B cell (primary cell): ENCODE measurements around the gene CCDC38. TPM values are rescaled to one million over a fixed set of nuclear protein-coding genes. Genes with fewer than 3 reads are reported as not detected.

Experiments
- ATAC-seq: fragments of 200-7000 bp; cut with Tn5 transposase; one replicate; pipeline ENCODE4 v1.10.0; 2021; ENCODE audit warnings: low read depth, mild to moderate bottlenecking, moderate number of reproducible peaks, moderate library complexity
- CTCF ChIA-PET: fragments of 350-600 bp; sonication (Branson Sonifier 250); formaldehyde crosslinking; loops from one replicate; lab custom pipeline; 2021; ENCODE audit warnings: antibody characterized with exemption, inconsistent platforms; lab: Charles Lee
- POLR2A ChIA-PET: fragments of 350-600 bp; sonication (Branson Sonifier 250); formaldehyde crosslinking; loops from one replicate; lab custom pipeline; 2021; ENCODE audit warnings: antibody characterized with exemption; lab: Charles Lee
- DNase-seq: peaks from one replicate; pipeline ENCODE4 v3.0.0; 2013
- H2AFZ ChIP-seq: 2 replicates; pipeline ENCODE4 v1.6.1; 2012; ENCODE audit warnings: mild to moderate bottlenecking, low read depth, low read length; ENCODE audit not compliant: insufficient read depth, poor library complexity, severe bottlenecking
- H3K27ac ChIP-seq, 2 donors: 1 replicate in 1 of 2; 2 replicates in 1 of 2; pipeline ENCODE4 v1.5.1; 2012 to 2013; ENCODE audit warnings: low read length in 2 of 2, mild to moderate bottlenecking in 2 of 2, moderate library complexity in 1 of 2
- H3K27me3 ChIP-seq, 4 experiments: fragments of 200-600 bp in 1 of 4; sonication (generic) in 1 of 4; replicated peaks in 1 of 4; 1 replicate in 2 of 4; 2 replicates in 2 of 4; pipeline versions ENCODE4 v1.6.1 to v1.7.0; 2013 to 2016; ENCODE audit warnings: low read length in 3 of 4, mild to moderate bottlenecking in 2 of 4, mixed read lengths in 1 of 4, moderate library complexity in 1 of 4; ENCODE audit not compliant: insufficient read depth in 4 of 4, control insufficient read depth in 3 of 4; ENCODE audit errors: control extremely low read depth in 1 of 4
- H3K36me3 ChIP-seq, 2 experiments: replicated peaks in 1 of 2; 1 replicate in 1 of 2; 2 replicates in 1 of 2; pipeline versions ENCODE4 v1.6.1 to v1.7.1; 2013; ENCODE audit warnings: low read length in 1 of 2; ENCODE audit not compliant: insufficient read depth in 2 of 2, control insufficient read depth in 1 of 2; ENCODE audit errors: control extremely low read depth in 1 of 2, extremely low read depth in 1 of 2
- H3K4me1 ChIP-seq, 2 donors: fragments of 200-600 bp in 1 of 2; sonication (generic) in 1 of 2; 1 replicate in 1 of 2; 2 replicates in 1 of 2; pipeline versions ENCODE4 v1.5.1 to v1.6.1; 2013 to 2017; ENCODE audit warnings: low read length in 2 of 2; ENCODE audit not compliant: control insufficient read depth in 2 of 2, insufficient read depth in 2 of 2
- H3K4me2 ChIP-seq: replicated peaks from 2 replicates; pipeline ENCODE3; 2012; ENCODE audit warnings: mild to moderate bottlenecking, low read depth, low read length; ENCODE audit not compliant: poor library complexity, severe bottlenecking
- H3K4me3 ChIP-seq, 5 experiments: fragments of 200-600 bp in 1 of 5; sonication (generic) in 1 of 5; 1 replicate in 3 of 5; 2 replicates in 2 of 5; pipeline versions ENCODE4 v1.5.1 to v1.7.0; 2011 to 2016; ENCODE audit warnings: low read length in 4 of 5, mild to moderate bottlenecking in 4 of 5, low read depth in 2 of 5, control low read depth in 1 of 5, moderate library complexity in 1 of 5; ENCODE audit not compliant: insufficient read depth in 1 of 5; ENCODE audit errors: control extremely low read depth in 1 of 5, extremely low read depth in 1 of 5
- H3K79me2 ChIP-seq: fragments of 200-600 bp; sonication (generic); one replicate; pipeline ENCODE4 v1.6.0; 2016; ENCODE audit warnings: low read length; ENCODE audit not compliant: control insufficient read depth, insufficient read depth
- H3K9ac ChIP-seq: fragments of 200-600 bp; sonication (generic); 2 replicates; pipeline ENCODE4 v1.6.1; 2017; ENCODE audit warnings: mild to moderate bottlenecking, low read length, moderate library complexity
- H3K9me3 ChIP-seq, 3 donors: one replicate each; pipeline versions ENCODE4 v1.6.1 to v1.7.1; 2013; ENCODE audit warnings: low read length in 2 of 3; ENCODE audit not compliant: control insufficient read depth in 2 of 3, insufficient read depth in 1 of 3; ENCODE audit errors: control extremely low read depth in 1 of 3
- H4K20me1 ChIP-seq: 2 replicates; pipeline ENCODE4 v1.6.0; 2012; ENCODE audit warnings: mild to moderate bottlenecking, low read length; ENCODE audit not compliant: insufficient read depth, control insufficient read depth, poor library complexity, severe bottlenecking
- H3K27ac Mint-ChIP-seq: one replicate; pipeline ENCODE4 v1.8.0; 2021; ENCODE audit warnings: mixed read lengths
- H3K27me3 Mint-ChIP-seq: one replicate; pipeline ENCODE4 v1.8.0; 2021; ENCODE audit warnings: mixed read lengths
- H3K4me1 Mint-ChIP-seq: one replicate; pipeline ENCODE4 v1.8.0; 2021; ENCODE audit warnings: mixed read lengths
- H3K4me3 Mint-ChIP-seq: one replicate; pipeline ENCODE4 v1.8.0; 2021; ENCODE audit warnings: mixed read lengths
- H3K9me3 Mint-ChIP-seq: one replicate; pipeline ENCODE4 v1.8.0; 2022; ENCODE audit warnings: mixed read lengths; ENCODE audit not compliant: insufficient read depth
- CTCF ChIP-seq: fragments of 200-600 bp; IDR thresholded peaks from one replicate; pipeline ENCODE4 v1.8.0; 2022; ENCODE audit warnings: antibody characterized with exemption, mild to moderate bottlenecking
- EZH2 ChIP-seq: IDR thresholded peaks from 2 replicates; pipeline ENCODE4 v1.6.1; 2012; ENCODE audit warnings: borderline replicate concordance, low read depth, mild to moderate bottlenecking, moderate library complexity, low read length; ENCODE audit not compliant: insufficient read depth, poor library complexity, severe bottlenecking
- WGBS: methylation state at CpG from one replicate; pipeline ENCODE4 v1.1.5; 2013; ENCODE audit warnings: missing lambda C conversion rate; ENCODE audit not compliant: insufficient coverage; 5-methylcytosine and 5-hydroxymethylcytosine counted together
- intact Hi-C: fragments of 100-400 bp; cut with micrococcal nuclease; formaldehyde crosslinking; loops from one replicate; pipeline ENCODE4 v1.10.0; 2022
- polyA plus RNA-seq: library from polyadenylated mRNA; depleted of rRNA; stranded (reverse); fragments of >200 nt; gene quantifications from 2 replicates; pipeline ENCODE4 v1.2.3, GENCODE V29; 2012
- total RNA-seq, 2 donors: library from RNA; stranded (reverse); fragments of 120-200 nt in 1 of 2; gene quantifications; 1 replicate in 1 of 2; 2 replicates in 1 of 2; pipeline versions ENCODE4 v1.2.3 to v1.2.4, GENCODE V29; 2013 to 2022

The CCDC38 gene
- total and polyA plus RNA-seq, 2 donors (not counting 1 experiment from before 2014, with no cell fraction given) = 1.3 TPM; not detected in 1

DNA sequence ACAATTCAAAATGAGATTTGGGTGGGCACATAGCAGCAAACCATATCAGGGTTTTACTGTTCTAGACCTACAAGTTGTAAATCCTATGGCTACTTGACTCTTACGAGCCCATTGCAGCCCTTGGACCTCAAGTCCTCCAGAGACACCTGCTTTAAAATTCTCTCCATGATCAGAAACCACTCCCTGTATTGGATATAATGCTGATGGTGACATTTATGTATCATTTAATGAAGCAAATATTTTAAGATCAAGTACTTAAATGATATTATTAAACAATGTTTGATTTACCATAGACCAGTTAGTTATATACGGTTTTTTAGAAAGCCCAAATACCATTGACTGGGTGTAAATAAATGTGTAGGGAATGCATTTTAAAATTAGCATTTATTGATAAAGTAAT lies 24.9 kb upstream of the CCDC38 start:
- Histone ChIP-seq H3K27me3 (no peaks in the 10 kb centered on the region), H3K4me3 (no peak overlapping the region), H3K9ac (no peak overlapping the region), H3K4me2 (no peak overlapping the region), H3K36me3 (no peaks in the 10 kb centered on the region), H3K27ac (no peak overlapping the region), H3K79me2 (no peaks in the 10 kb centered on the region), H3K4me1 (no peaks in the 10 kb centered on the region), H2AFZ (no peak overlapping the region), H4K20me1 (no peaks in the 10 kb centered on the region), H3K9me3 (no peaks in the 10 kb centered on the region)
- no CpG with 5 or more reads among the region's 2 CpGs for WGBS
- DNase-seq (no peak), ATAC-seq (no peak)
- no peak overlapping the region for H3K4me3 Mint-ChIP-seq
- no peaks in the 10 kb centered on the region for H3K4me1 Mint-ChIP-seq
- H3K9me3 Mint-ChIP-seq = no peaks in the 10 kb centered on the region
- intact Hi-C loops = no loop called here
- POLR2A ChIA-PET = no interaction called here
- no peak overlapping the region for H3K27ac Mint-ChIP-seq
- no peaks in the 10 kb centered on the region for H3K27me3 Mint-ChIP-seq
- CTCF ChIA-PET = no interaction called here
- TF ChIP-seq EZH2 (no peak), CTCF (no peak)

- Histone ChIP-seq H4K20me1 (no peaks in the 10 kb centered on the region), H3K4me2 (no peak overlapping the region), H3K9me3 (no peaks in the 10 kb centered on the region), H2AFZ (no peak overlapping the region), H3K27me3 (no peaks in the 10 kb centered on the region), H3K9ac (no peak overlapping the region), H3K4me3 (no peak overlapping the region), H3K27ac (no peak overlapping the region), H3K79me2 (no peaks in the 10 kb centered on the region), H3K4me1 (no peaks in the 10 kb centered on the region), H3K36me3 (no peaks in the 10 kb centered on the region)
- Mint-ChIP-seq H3K4me1 (no peaks in the 10 kb centered on the region), H3K27ac (no peak overlapping the region), H3K9me3 (no peaks in the 10 kb centered on the region), H3K4me3 (no peak overlapping the region), H3K27me3 (peaks cover 3% of the 10 kb centered on the region)
- POLR2A ChIA-PET = no interaction called here
- ATAC-seq (no peak), DNase-seq (no peak)
- intact Hi-C loops = no loop called here
- CTCF ChIA-PET = no interaction called here
- no peak for TF ChIP-seq EZH2
- no peak for TF ChIP-seq CTCF
- WGBS = 98% methylated on average over 7 of the region's 7 CpGs
Measured at GRCh38 chr12:95966287-95966870, 24.0 kb upstream of the CCDC38 start.
